ENCODE measurements around the gene KRTAP4-5. TPM values are rescaled to one million over a fixed set of nuclear protein-coding genes. Genes with fewer than 3 reads are reported as not detected.
"Not testable (repeated sequence)": the region's sequence is repeated elsewhere in the genome, so short reads cannot be mapped to it uniquely, and the experiment has no call there.

KRTAP4-5 gene
- not detected for total RNA-seq

GRCh38 chr17:41149652-41149985, at the start of gene KRTAP4-5:
Gene KRTAP4-5 (minus strand): TSS chr17:41149825. CDS start chr17:41149767, 58 bp downstream.
- ChIA-PET POLR2A (no interaction called here), CTCF (no interaction called here)
- Mint-ChIP-seq H3K4me3 (no peak within 1 kb of the TSS), H3K4me1 (ENCODE audit: low read depth) (no peaks in the 10 kb centered on the region), H3K27me3 (ENCODE audit: low read depth) (peaks cover 3% of the 10 kb centered on the region), H3K9me3 (ENCODE audit: insufficient read depth) (no peaks in the 10 kb centered on the region), H3K36me3 (ENCODE audit: low read depth) (no peaks in the 10 kb centered on the region), H3K27ac (no peak within 1 kb of the TSS)
- DNase-seq (no peak), ATAC-seq (no peak)

DNA sequence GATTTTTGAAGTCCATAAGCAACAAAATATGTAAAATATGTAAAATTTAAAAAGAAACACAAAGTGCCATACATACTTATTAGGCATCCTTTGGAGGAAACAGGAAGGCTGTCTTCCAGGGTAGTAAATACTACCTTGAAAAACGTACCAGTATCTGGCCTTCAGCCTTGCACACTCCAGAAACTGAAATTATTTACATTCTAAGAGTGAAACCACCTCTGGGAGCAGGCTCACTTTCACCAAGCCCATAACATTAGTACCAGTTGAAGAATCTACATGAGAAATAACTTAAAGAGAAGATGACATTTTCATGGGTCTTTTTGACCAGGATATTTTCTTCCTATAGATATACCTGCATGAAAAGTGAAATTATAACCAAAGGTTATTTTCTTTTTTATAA, 46.4 kb upstream of the KRTAP4-5 start:
- peaks cover 13% of the 10 kb centered on the region for H3K27me3 Mint-ChIP-seq (ENCODE audit: low read depth)
- no peak overlapping the region for H3K27ac Mint-ChIP-seq
- ChIA-PET CTCF (no interaction called here), POLR2A (no interaction called here)
- no peaks in the 10 kb centered on the region for H3K9me3 Mint-ChIP-seq (ENCODE audit: insufficient read depth)
- DNase-seq = no peak
- ATAC-seq = no peak
- H3K4me1 Mint-ChIP-seq (ENCODE audit: low read depth) = no peaks in the 10 kb centered on the region
- no peak overlapping the region for H3K4me3 Mint-ChIP-seq
- H3K36me3 Mint-ChIP-seq (ENCODE audit: low read depth) = no peaks in the 10 kb centered on the region

DNA sequence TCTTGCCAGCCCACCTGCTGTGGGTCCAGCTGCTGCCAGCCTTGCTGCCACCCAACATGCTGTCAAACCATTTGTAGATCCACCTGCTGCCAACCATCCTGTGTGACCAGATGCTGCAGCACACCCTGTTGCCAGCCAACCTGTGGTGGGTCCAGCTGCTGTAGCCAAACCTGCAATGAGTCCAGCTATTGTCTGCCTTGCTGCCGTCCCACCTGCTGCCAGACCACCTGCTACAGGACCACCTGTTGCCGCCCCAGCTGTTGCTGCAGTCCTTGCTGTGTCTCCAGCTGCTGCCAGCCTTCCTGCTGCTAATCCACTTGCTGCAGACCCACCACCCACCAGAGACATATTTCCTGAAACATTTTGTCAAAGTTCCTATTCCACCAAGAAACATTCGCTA, 40.7 kb upstream of the KRTAP4-5 start:
- no peak for ATAC-seq
- POLR2A ChIA-PET = no interaction called here
- no peak overlapping the region for H3K27ac Mint-ChIP-seq

DNA sequence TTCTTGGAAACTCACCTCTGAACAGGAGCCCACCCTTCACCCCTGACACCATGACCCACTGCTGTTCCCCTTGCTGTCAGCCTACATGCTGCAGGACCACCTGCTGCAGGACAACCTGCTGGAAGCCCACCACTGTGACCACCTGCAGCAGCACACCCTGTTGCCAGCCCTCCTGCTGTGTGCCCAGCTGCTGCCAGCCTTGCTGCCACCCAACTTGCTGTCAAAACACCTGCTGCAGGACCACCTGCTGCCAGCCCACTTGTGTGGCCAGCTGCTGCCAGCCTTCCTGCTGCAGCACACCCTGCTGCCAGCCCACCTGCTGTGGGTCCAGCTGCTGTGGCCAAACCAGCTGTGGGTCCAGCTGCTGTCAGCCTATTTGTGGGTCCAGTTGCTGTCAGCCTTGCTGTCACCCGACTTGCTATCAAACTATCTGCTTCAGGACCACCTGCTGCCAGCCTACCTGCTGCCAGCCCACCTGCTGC, 40.3 kb upstream of the KRTAP4-5 start, which contains the start of gene KRTAP9-1:
TSS of gene KRTAP9-1 (plus strand) at position 51 of the 482 bp plus-strand sequence. CDS start at position 51, 0 bp downstream.
- H3K36me3 Mint-ChIP-seq (ENCODE audit: low read depth); ATAC-seq; H3K9me3 Mint-ChIP-seq (ENCODE audit: insufficient read depth); POLR2A ChIA-PET; H3K4me1 Mint-ChIP-seq (ENCODE audit: low read depth); DNase-seq; H3K27me3 Mint-ChIP-seq (ENCODE audit: low read depth); CTCF ChIA-PET; H3K27ac Mint-ChIP-seq; H3K4me3 Mint-ChIP-seq: not testable (repeated sequence)

More for the DNA sequence above, 40.7 kb upstream of the KRTAP4-5 start:
- no peaks in the 10 kb centered on the region for H3K9me3 Mint-ChIP-seq (ENCODE audit: insufficient read depth)
- H3K36me3 Mint-ChIP-seq (ENCODE audit: low read depth) = no peaks in the 10 kb centered on the region
- peaks cover 7% of the 10 kb centered on the region for H3K27me3 Mint-ChIP-seq (ENCODE audit: low read depth)
- no peak overlapping the region for H3K4me3 Mint-ChIP-seq
- DNase-seq = no peak
- no peaks in the 10 kb centered on the region for H3K4me1 Mint-ChIP-seq (ENCODE audit: low read depth)
- CTCF ChIA-PET = no interaction called here

DNA sequence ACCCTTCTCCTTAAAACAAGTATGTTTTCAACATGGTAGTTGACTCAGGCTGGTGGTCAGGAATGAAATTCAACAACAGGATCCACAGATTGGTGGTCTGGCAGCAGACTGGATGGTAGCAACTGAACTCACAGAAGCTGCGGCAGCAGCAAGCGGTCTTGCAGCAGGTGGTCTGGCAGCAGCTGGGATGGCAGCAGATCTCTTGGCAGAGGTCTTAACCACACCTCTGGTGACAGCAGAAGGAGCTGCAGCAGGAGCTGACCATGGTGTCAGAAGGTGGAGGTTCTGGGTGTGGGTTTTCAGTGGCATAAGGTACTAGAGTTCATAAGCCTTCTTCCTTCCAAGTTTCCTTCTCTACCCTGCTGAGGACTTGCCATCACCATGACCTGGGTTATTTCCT, 37.2 kb upstream of the KRTAP4-5 start:
- ChIA-PET CTCF (no interaction called here), POLR2A (no interaction called here)
- H3K27ac Mint-ChIP-seq = no peak overlapping the region
- H3K27me3 Mint-ChIP-seq (ENCODE audit: low read depth) = peaks cover 10% of the 10 kb centered on the region
- DNase-seq (no peak), ATAC-seq (no peak)
- no peaks in the 10 kb centered on the region for H3K9me3 Mint-ChIP-seq (ENCODE audit: insufficient read depth)
- no peak overlapping the region for H3K4me3 Mint-ChIP-seq
- H3K4me1 Mint-ChIP-seq (ENCODE audit: low read depth) = no peaks in the 10 kb centered on the region
- H3K36me3 Mint-ChIP-seq (ENCODE audit: low read depth) = no peaks in the 10 kb centered on the region

- H3K4me3 Mint-ChIP-seq = no peak overlapping the region
- H3K36me3 Mint-ChIP-seq (ENCODE audit: low read depth) = no peaks in the 10 kb centered on the region
- H3K4me1 Mint-ChIP-seq (ENCODE audit: low read depth) = no peaks in the 10 kb centered on the region
- no peak for DNase-seq
- CTCF ChIA-PET = no interaction called here
- ATAC-seq = no peak
- H3K27ac Mint-ChIP-seq = no peak overlapping the region
- peaks cover 8% of the 10 kb centered on the region for H3K27me3 Mint-ChIP-seq (ENCODE audit: low read depth)
- no peaks in the 10 kb centered on the region for H3K9me3 Mint-ChIP-seq (ENCODE audit: insufficient read depth)
- POLR2A ChIA-PET = no interaction called here
Observed at GRCh38 chr17:41185001-41185400, 35.4 kb upstream of the KRTAP4-5 start.

GRCh38 chr17:41184480-41184961, 34.9 kb upstream of the KRTAP4-5 start, which contains the start of gene KRTAP4-1:
Gene KRTAP4-1 (minus strand): TSS chr17:41184911. CDS start chr17:41184854, 57 bp downstream.
- Mint-ChIP-seq H3K27ac (no peak within 1 kb of the TSS), H3K9me3 (ENCODE audit: insufficient read depth) (no peaks in the 10 kb centered on the region), H3K4me3 (no peak within 1 kb of the TSS), H3K27me3 (ENCODE audit: low read depth) (peaks cover 8% of the 10 kb centered on the region), H3K36me3 (ENCODE audit: low read depth) (no peaks in the 10 kb centered on the region), H3K4me1 (ENCODE audit: low read depth) (no peaks in the 10 kb centered on the region)
- ATAC-seq (no peak), DNase-seq (no peak)
- CTCF ChIA-PET = no interaction called here
- POLR2A ChIA-PET = no interaction called here

- no peaks in the 10 kb centered on the region for H3K9me3 Mint-ChIP-seq (ENCODE audit: insufficient read depth)
- ATAC-seq (no peak), DNase-seq (no peak)
- no peaks in the 10 kb centered on the region for H3K36me3 Mint-ChIP-seq (ENCODE audit: low read depth)
- no peak overlapping the region for H3K27ac Mint-ChIP-seq
- H3K4me1 Mint-ChIP-seq (ENCODE audit: low read depth) = no peaks in the 10 kb centered on the region
- peaks cover 3% of the 10 kb centered on the region for H3K27me3 Mint-ChIP-seq (ENCODE audit: low read depth)
- CTCF ChIA-PET = interaction anchor here (1.3 kb wide), 1 partner anchor 370 kb away, joined by 4 read pairs; no protein-coding TSS in a partner anchor
- H3K4me3 Mint-ChIP-seq = no peak overlapping the region
- POLR2A ChIA-PET = no interaction called here
Observed at GRCh38 chr17:41178843-41179616, 29.4 kb upstream of the KRTAP4-5 start.

DNA sequence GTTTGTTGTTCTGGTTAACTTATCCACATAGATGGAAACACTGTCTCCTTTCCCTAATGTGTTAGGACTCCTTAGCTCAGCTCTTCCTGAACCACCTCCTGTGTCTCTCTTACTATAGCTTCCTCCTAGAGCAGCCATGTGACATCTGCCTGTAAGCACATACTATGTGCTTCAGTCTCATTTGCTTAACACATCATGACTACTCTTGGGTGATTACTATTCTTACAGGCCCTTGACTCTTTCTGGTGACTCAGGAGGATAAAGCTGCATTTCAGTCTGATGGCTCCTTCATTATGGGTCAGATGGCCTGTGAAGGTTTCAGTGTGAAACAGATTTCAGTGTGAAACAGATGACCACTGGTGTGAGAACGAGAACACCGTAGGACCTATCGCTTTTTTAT, 28.7 kb upstream of the KRTAP4-5 start:
- CTCF ChIA-PET = interaction anchor here (1.3 kb wide), 1 partner anchor 371 kb away, joined by 4 read pairs; no protein-coding TSS in a partner anchor
- Mint-ChIP-seq H3K27ac (no peak overlapping the region), H3K4me3 (no peak overlapping the region), H3K9me3 (ENCODE audit: insufficient read depth) (no peaks in the 10 kb centered on the region), H3K27me3 (ENCODE audit: low read depth) (peaks cover 3% of the 10 kb centered on the region), H3K36me3 (ENCODE audit: low read depth) (no peaks in the 10 kb centered on the region), H3K4me1 (ENCODE audit: low read depth) (no peaks in the 10 kb centered on the region)
- ATAC-seq (no peak), DNase-seq (no peak)
- POLR2A ChIA-PET = no interaction called here

- CTCF ChIA-PET = interaction anchor here (1.3 kb wide), 1 partner anchor 371 kb away, joined by 4 read pairs; no protein-coding TSS in a partner anchor
- Mint-ChIP-seq H3K4me3 (no peak within 1 kb of the TSS), H3K27ac (no peak within 1 kb of the TSS)
Observed at GRCh38 chr17:41177727-41178271, 28.2 kb upstream of the KRTAP4-5 start, which contains the start of gene KRTAP4-2. Gene KRTAP4-2 (minus strand): TSS chr17:41178221. CDS start chr17:41178164, 57 bp downstream.

DNA sequence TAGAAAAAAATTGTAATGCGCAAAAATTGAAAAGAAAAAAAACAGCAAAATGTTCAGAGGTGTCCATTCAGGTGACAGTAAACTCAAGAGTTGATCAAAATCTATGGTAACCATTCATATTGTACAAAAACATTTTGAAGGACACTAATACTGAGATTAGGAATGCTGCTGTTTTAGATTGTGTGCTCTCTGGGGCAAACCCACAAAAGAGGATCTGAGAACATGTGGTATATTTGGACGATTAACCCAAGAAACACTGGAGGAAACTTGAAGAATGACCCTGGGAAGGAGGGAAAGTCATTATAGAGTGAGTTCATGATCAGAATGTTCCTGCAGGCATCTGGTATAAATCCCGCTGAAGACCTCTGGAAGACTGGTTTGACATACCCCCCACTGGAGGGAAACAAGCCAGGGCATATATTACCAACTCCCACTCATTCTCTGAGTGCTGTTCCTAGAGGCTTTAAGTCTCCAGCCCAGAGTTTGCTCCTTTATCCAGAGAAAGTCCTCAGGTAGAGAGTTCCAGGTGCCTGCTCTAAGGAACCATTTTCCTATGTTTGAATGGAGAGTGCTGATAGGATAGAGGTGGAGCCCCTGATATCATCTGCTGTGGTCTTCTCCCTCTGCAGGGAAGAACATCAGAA, 27.2 kb upstream of the KRTAP4-5 start:
- ChIA-PET CTCF (no interaction called here), POLR2A (no interaction called here)
- Mint-ChIP-seq H3K4me1 (ENCODE audit: low read depth) (no peaks in the 10 kb centered on the region), H3K27ac (no peak overlapping the region), H3K27me3 (ENCODE audit: low read depth) (peaks cover 6% of the 10 kb centered on the region), H3K4me3 (no peak overlapping the region), H3K36me3 (ENCODE audit: low read depth) (no peaks in the 10 kb centered on the region), H3K9me3 (ENCODE audit: insufficient read depth) (no peaks in the 10 kb centered on the region)
- DNase-seq (no peak), ATAC-seq (no peak)

More at GRCh38 chr17:41177727-41178271, 28.2 kb upstream of the KRTAP4-5 start, which contains the start of gene KRTAP4-2:
- H3K9me3 Mint-ChIP-seq (ENCODE audit: insufficient read depth) = no peaks in the 10 kb centered on the region
- POLR2A ChIA-PET = no interaction called here
- no peaks in the 10 kb centered on the region for H3K36me3 Mint-ChIP-seq (ENCODE audit: low read depth)
- ATAC-seq (no peak), DNase-seq (no peak)
- peaks cover 3% of the 10 kb centered on the region for H3K27me3 Mint-ChIP-seq (ENCODE audit: low read depth)
- no peaks in the 10 kb centered on the region for H3K4me1 Mint-ChIP-seq (ENCODE audit: low read depth)

DNA sequence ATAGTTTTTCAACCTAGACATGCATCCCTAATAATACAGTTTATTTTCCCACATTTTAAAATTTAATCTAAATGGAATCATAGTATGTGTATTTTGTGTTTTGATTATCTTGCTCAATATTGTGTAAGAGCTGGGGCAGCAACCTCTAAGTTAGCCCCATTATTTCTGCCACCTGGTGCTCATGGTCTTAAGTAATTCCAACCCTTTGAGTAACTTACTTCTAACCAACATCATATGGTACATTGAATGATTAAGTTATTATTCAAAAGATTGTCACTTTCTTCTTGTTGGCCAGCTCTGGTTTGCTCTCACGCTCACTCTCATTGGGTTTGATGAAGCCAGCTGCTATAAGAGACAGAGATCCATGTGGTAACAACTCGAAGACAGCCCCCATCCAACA, 22.3 kb upstream of the KRTAP4-5 start:
- peaks cover 3% of the 10 kb centered on the region for H3K27me3 Mint-ChIP-seq (ENCODE audit: low read depth)
- H3K36me3 Mint-ChIP-seq (ENCODE audit: low read depth) = no peaks in the 10 kb centered on the region
- H3K27ac Mint-ChIP-seq = no peak overlapping the region
- ATAC-seq (no peak), DNase-seq (no peak)
- no peaks in the 10 kb centered on the region for H3K4me1 Mint-ChIP-seq (ENCODE audit: low read depth)
- no peaks in the 10 kb centered on the region for H3K9me3 Mint-ChIP-seq (ENCODE audit: insufficient read depth)
- no peak overlapping the region for H3K4me3 Mint-ChIP-seq
- ChIA-PET CTCF (no interaction called here), POLR2A (no interaction called here)
